ENCODE results near the gene BYSL.

- TF ChIP-seq POLR2A (IDR thresholded peaks at IDR 0.05; ENCODE audit: extremely low read depth, insufficient read length) (no peak), MAX (IDR thresholded peaks at IDR 0.05; ENCODE audit: low read depth, low read length) (no peak; the same call in 1 of the 2 replicates)
Measured at GRCh38 chr6:41936073-41936837, 15.0 kb downstream of the BYSL start.
